Thyroid gland (tissue), 4 donors: Measurements from ENCODE around the gene IFFO2. TPM values are rescaled to one million over a fixed set of nuclear protein-coding genes. Genes with fewer than 3 reads are reported as not detected.

ENCODE experiments used
- DNase-seq, 2 donors: peaks; one replicate each; pipeline ENCODE4 v3.0.0-alpha.2; 2019
- H3K27ac ChIP-seq, 3 donors: fragments of 200-600 bp; sonication (generic); 1 replicate in 2 of 3; 2 replicates in 1 of 3; pipeline ENCODE4 v1.5.1; 2016 to 2019; ENCODE audit warnings: mild to moderate bottlenecking in 1 of 3, moderate library complexity in 1 of 3
- H3K27me3 ChIP-seq: fragments of 200-600 bp; sonication (generic); one replicate; pipeline ENCODE4 v1.5.1; 2019
- H3K36me3 ChIP-seq, 2 donors: fragments of 200-600 bp; sonication (generic); one replicate each; pipeline ENCODE4 v1.5.1; 2016 to 2019
- H3K4me1 ChIP-seq, 2 donors: fragments of 200-600 bp; sonication (generic); one replicate each; pipeline ENCODE4 v1.5.1; 2017 to 2019
- H3K4me3 ChIP-seq, 3 donors: fragments of 200-600 bp; sonication (generic); replicated peaks in 1 of 3; 1 replicate in 2 of 3; 2 replicates in 1 of 3; pipeline ENCODE4 v1.5.1; 2016; ENCODE audit warnings: mild to moderate bottlenecking in 1 of 3
- H3K9me3 ChIP-seq: fragments of 200-600 bp; sonication (generic); one replicate; pipeline ENCODE4 v1.5.1; 2017
- POLR2A ChIP-seq, 2 donors: fragments of 450-650 bp; IDR thresholded peaks; one replicate each; pipeline ENCODE4 v1.6.1; 2017; ENCODE audit warnings: antibody characterized with exemption in 2 of 2, mild to moderate bottlenecking in 2 of 2, moderate library complexity in 1 of 2
- WGBS, 2 donors: methylation state at CpG; one replicate each; pipeline ENCODE4 v1.1.5; 2017; 5-methylcytosine and 5-hydroxymethylcytosine counted together
- intact Hi-C: fragments of 100-400 bp; cut with DNase I; formaldehyde crosslinking; loops from one replicate; pipeline ENCODE4 v1.15.1; 2023
- total RNA-seq, 4 donors: library from RNA; depleted of rRNA; stranded (reverse); fragments of >200 nt; gene quantifications; one replicate each; pipeline ENCODE4 v1.2.3, GENCODE V29; 2016
- TF ChIP-seq, protein P1 (sequence below), 6 experiments: fragments of 200-600 bp in 3 of 6; fragments of 450-650 bp in 3 of 6; sonication (generic) in 3 of 6; IDR thresholded peaks; one replicate each; pipeline ENCODE4 v1.5.1; 2016 to 2019; ENCODE audit warnings: antibody characterized with exemption in 6 of 6, mild to moderate bottlenecking in 2 of 6, inconsistent platforms in 1 of 6, moderate library complexity in 1 of 6

IFFO2 gene
- total RNA-seq, 4 donors from 2014 or later: 7.2 to 11.3 (median 10.1) TPM

DNA sequence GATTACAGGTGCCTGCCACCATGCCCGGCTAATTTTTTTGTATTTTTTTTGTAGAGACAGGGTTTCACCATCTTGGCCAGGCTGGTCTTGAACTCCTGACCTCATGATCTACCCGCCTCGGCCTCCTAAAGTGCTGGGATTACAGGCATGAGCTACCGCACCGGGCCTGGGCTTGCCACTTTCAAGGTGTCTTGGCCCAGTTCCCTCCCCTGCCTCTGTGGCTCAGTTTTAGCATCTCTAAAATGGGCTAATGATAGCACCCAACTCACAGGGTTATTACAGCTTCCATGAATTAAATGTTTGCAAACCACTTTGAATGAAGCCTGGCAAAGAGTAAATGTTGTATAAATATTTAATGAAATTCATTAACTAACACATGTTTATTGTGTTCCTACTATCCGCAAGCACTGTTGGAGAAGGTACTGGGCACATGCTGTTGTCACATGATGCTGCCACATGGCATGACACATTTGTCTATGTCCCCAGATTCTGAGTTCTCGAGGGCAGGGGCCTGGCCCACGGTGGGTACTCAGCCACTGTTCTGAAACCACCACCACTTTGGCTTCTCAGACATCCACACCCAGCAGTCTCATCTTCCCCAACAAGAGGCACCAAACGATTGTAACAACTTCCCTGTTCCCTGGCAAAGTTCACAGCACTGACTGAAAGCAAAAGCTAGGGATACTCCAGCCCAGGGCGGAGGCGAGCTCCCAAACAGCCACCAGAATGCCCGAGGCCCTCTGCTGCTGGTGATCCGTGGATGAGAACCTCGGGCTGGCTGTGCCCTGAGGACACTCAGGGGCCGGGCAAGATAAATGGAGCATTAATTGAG lies 9.7 kb downstream of the IFFO2 start:
- no peaks in the 10 kb centered on the region for H3K27me3 ChIP-seq
- TF ChIP-seq, protein P1, sequence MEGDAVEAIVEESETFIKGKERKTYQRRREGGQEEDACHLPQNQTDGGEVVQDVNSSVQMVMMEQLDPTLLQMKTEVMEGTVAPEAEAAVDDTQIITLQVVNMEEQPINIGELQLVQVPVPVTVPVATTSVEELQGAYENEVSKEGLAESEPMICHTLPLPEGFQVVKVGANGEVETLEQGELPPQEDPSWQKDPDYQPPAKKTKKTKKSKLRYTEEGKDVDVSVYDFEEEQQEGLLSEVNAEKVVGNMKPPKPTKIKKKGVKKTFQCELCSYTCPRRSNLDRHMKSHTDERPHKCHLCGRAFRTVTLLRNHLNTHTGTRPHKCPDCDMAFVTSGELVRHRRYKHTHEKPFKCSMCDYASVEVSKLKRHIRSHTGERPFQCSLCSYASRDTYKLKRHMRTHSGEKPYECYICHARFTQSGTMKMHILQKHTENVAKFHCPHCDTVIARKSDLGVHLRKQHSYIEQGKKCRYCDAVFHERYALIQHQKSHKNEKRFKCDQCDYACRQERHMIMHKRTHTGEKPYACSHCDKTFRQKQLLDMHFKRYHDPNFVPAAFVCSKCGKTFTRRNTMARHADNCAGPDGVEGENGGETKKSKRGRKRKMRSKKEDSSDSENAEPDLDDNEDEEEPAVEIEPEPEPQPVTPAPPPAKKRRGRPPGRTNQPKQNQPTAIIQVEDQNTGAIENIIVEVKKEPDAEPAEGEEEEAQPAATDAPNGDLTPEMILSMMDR (IDR thresholded peaks at IDR 0.05): no peak
- no peak for TF ChIP-seq POLR2A (IDR thresholded peaks at IDR 0.05)
- peak; percentile 81 to 83 for DNase-seq
- 58% methylated on average over 15 of the region's 15 CpGs for WGBS, 2 donors
- intact Hi-C loops: no loop called here
- H3K9me3 ChIP-seq: no peaks in the 10 kb centered on the region
- H3K4me3 ChIP-seq: no peak overlapping the region
- peak overlapping the region; percentile 16 to 81 (median 66) for H3K27ac ChIP-seq
- H3K4me1 ChIP-seq: peaks cover 71 to 83% of the 10 kb centered on the region in 2 donors
- H3K36me3 ChIP-seq: no peaks in the 10 kb centered on the region

GRCh38 chr1:18945401-18945849 lies 11.1 kb downstream of the IFFO2 start:
- Histone ChIP-seq H3K27ac (peak overlapping the region in 2 of 3 donors; percentile 67 to 81), H3K4me1 (peaks cover 71 to 83% of the 10 kb centered on the region in 2 donors), H3K4me3 (no peak overlapping the region), H3K27me3 (no peaks in the 10 kb centered on the region), H3K9me3 (no peaks in the 10 kb centered on the region), H3K36me3 (no peaks in the 10 kb centered on the region)
- TF ChIP-seq POLR2A (IDR thresholded peaks at IDR 0.05): no peak
- TF ChIP-seq, protein P1 (IDR thresholded peaks at IDR 0.05): no peak
- WGBS, 2 donors: 64 to 73% methylated on average over 14 of the region's 14 CpGs
- no peak for DNase-seq
- intact Hi-C loops: no loop called here

DNA sequence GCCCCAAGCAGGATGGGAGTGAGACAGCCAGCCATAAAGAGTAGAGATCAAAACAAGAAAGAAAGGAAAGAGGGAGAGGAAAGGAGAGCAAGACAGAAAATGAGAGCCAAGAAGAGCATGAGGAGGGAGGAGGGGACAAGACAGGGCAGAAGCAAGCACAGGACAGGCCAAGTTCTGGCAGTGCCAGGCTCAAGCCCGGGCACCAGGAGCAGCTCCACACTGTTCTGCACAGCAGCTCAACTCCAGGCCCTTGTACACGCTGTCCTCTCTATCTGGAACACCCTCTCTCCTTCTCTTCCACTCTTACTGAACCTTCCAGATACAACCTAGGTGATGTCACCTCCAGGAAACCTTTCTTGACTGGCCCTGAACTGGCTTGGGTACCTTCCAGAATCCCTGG lies 11.7 kb downstream of the IFFO2 start:
- Histone ChIP-seq H3K9me3 (no peaks in the 10 kb centered on the region), H3K4me3 (no peak overlapping the region), H3K27ac (peak overlapping the region in 2 of 3 donors; percentile 67 to 81), H3K4me1 (peaks cover 71 to 83% of the 10 kb centered on the region in 2 donors), H3K36me3 (no peaks in the 10 kb centered on the region), H3K27me3 (no peaks in the 10 kb centered on the region)
- peak; percentile 42 to 51 for DNase-seq
- WGBS, 2 donors: 53 to 72% methylated on average over 2 of the region's 2 CpGs
- peak in 1 of 2 donors; percentile 24 for TF ChIP-seq POLR2A (IDR thresholded peaks at IDR 0.05)
- TF ChIP-seq, protein P1 (IDR thresholded peaks at IDR 0.05): no peak
- intact Hi-C loops: no loop called here

DNA sequence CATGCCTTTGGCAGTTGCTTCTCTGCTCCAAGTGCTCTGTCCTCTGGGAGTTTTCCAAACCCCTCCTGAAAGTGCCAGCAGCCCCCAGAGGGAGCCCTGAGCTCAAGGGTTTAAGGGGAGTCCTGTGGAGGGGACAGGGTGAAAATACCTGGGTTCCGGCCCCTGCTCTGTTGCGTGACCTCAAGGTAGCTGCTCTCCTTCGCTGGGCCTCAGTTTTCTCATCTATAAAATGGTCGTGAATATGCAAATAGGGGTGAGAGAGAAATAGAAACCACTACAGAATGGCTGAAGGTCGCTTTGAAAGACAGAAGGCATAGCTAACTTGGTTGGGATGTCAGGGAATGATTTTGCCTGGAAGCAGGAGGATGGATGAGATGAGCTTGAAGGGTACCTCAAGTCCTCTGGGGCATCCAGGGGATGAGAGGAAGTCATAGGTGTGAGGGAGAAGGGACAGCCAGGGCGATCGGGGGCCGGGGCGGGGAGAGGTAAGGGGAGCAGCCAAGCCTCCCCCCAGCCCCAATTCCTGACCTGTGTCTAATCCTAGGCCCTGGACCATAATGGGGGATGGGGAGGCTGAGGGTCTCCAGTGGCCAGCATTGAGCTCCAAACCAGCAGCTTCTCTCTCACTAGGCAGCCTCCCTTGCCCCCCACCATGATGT lies 12.4 kb downstream of the IFFO2 start:
- H3K36me3 ChIP-seq: no peaks in the 10 kb centered on the region
- TF ChIP-seq POLR2A (IDR thresholded peaks at IDR 0.05): no peak
- TF ChIP-seq, protein P1 (IDR thresholded peaks at IDR 0.05): no peak
- H3K9me3 ChIP-seq: no peaks in the 10 kb centered on the region
- WGBS, 2 donors: 92 to 95% methylated on average over 9 of the region's 9 CpGs
- no peak overlapping the region for H3K4me3 ChIP-seq
- peak overlapping the region in 2 of 3 donors; percentile 67 to 81 for H3K27ac ChIP-seq
- intact Hi-C loops: no loop called here
- H3K4me1 ChIP-seq: peaks cover 68 to 83% of the 10 kb centered on the region in 2 donors
- DNase-seq: no peak
- H3K27me3 ChIP-seq: no peaks in the 10 kb centered on the region

DNA sequence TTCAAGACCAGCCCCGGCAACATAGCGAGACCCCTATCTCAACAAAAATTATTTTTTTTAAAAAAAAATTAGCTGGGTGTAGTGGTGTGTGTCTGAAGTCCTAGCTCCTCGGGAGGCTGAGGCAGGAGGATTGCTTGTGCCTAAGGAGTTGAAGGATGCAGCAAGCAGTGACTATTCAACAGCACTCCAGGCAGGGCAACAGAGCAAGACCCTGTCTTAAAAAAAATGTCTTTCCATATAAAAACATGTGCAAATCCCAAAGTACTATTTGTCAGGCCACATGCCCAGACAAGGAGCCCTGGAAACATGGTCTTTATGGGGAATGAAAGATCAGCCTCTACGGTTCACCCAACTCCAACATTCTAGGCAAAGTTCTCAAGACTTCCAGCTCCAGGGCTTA lies 13.3 kb downstream of the IFFO2 start:
- DNase-seq: no peak

More for the DNA sequence above, 13.3 kb downstream of the IFFO2 start:
- H3K4me3 ChIP-seq: no peak overlapping the region
- H3K36me3 ChIP-seq: no peaks in the 10 kb centered on the region
- intact Hi-C loops: no loop called here
- no peaks in the 10 kb centered on the region for H3K9me3 ChIP-seq
- 93 to 97% methylated on average over 4 of the region's 4 CpGs for WGBS, 2 donors
- peak overlapping the region in 1 of 3 donors; percentile 74 for H3K27ac ChIP-seq
- TF ChIP-seq POLR2A (IDR thresholded peaks at IDR 0.05): no peak
- TF ChIP-seq, protein P1 (IDR thresholded peaks at IDR 0.05): no peak
- no peaks in the 10 kb centered on the region for H3K27me3 ChIP-seq
- peaks cover 67 to 83% of the 10 kb centered on the region in 2 donors for H3K4me1 ChIP-seq
